ENCODE measurements around the gene S1PR1. TPM values are rescaled to one million over a fixed set of nuclear protein-coding genes. Genes with fewer than 3 reads are reported as not detected.
A peak's percentile ranks its signal among the peaks of the same experiment; 100 is the strongest.
"Not testable (repeated sequence)": the region's sequence is repeated elsewhere in the genome, so short reads cannot be mapped to it uniquely, and the experiment has no call there.

Gene S1PR1
- total RNA-seq, 1 donor from 2014 or later: 54.9 TPM

- DNase-seq: no peak
- H3K36me3 ChIP-seq: no peaks in the 10 kb centered on the region
- H3K27ac ChIP-seq (replicated peaks): no peak overlapping the region
- H3K9me3 ChIP-seq (replicated peaks): no peaks in the 10 kb centered on the region
- H3K4me3 ChIP-seq: no peak overlapping the region
- H3K4me1 ChIP-seq: peaks cover 13% of the 10 kb centered on the region
- intact Hi-C loops (cut with micrococcal nuclease): no loop called here
- no peak for TF ChIP-seq CTCF (IDR thresholded peaks at IDR 0.05; ENCODE audit: borderline replicate concordance)
- no peaks in the 10 kb centered on the region for H3K27me3 ChIP-seq (ENCODE audit: low read depth)
Observed at GRCh38 chr1:101220906-101221305, 15.9 kb upstream of the S1PR1 start.

- Histone ChIP-seq H3K4me3 (no peak overlapping the region), H3K9me3 (replicated peaks) (no peaks in the 10 kb centered on the region), H3K27ac (replicated peaks) (no peak overlapping the region), H3K4me1 (peaks cover 11% of the 10 kb centered on the region), H3K27me3 (ENCODE audit: low read depth) (no peaks in the 10 kb centered on the region), H3K36me3 (no peaks in the 10 kb centered on the region)
- no peak for TF ChIP-seq CTCF (IDR thresholded peaks at IDR 0.05; ENCODE audit: borderline replicate concordance)
- intact Hi-C loops (cut with micrococcal nuclease): no loop called here
- DNase-seq: no peak
Observed at GRCh38 chr1:101221945-101222429, 14.8 kb upstream of the S1PR1 start.

GRCh38 chr1:101227837-101228236 lies 9.0 kb upstream of the S1PR1 start:
- H3K4me3 ChIP-seq: no peak overlapping the region
- H3K4me1 ChIP-seq: no peaks in the 10 kb centered on the region
- no peaks in the 10 kb centered on the region for H3K27me3 ChIP-seq (ENCODE audit: low read depth)
- peaks cover 7% of the 10 kb centered on the region for H3K9me3 ChIP-seq (replicated peaks)
- H3K27ac ChIP-seq (replicated peaks): no peak overlapping the region
- H3K36me3 ChIP-seq: no peaks in the 10 kb centered on the region
- intact Hi-C loops (cut with micrococcal nuclease): no loop called here
- no peak for TF ChIP-seq CTCF (IDR thresholded peaks at IDR 0.05; ENCODE audit: borderline replicate concordance)
- DNase-seq: no peak

- TF ChIP-seq CTCF (IDR thresholded peaks at IDR 0.05; ENCODE audit: borderline replicate concordance): no peak
- Histone ChIP-seq H3K27ac (replicated peaks) (no peak overlapping the region), H3K4me3 (no peak overlapping the region), H3K9me3 (replicated peaks) (peaks cover 7% of the 10 kb centered on the region), H3K4me1 (peaks cover 4% of the 10 kb centered on the region), H3K27me3 (ENCODE audit: low read depth) (no peaks in the 10 kb centered on the region), H3K36me3 (no peaks in the 10 kb centered on the region)
- intact Hi-C loops (cut with micrococcal nuclease): no loop called here
- DNase-seq: no peak
Observed at GRCh38 chr1:101228424-101229134, 8.2 kb upstream of the S1PR1 start.

GRCh38 chr1:101232182-101232581 lies 4.6 kb upstream of the S1PR1 start:
- H3K27me3 ChIP-seq (ENCODE audit: low read depth); H3K27ac ChIP-seq (replicated peaks); DNase-seq; intact Hi-C loops (cut with micrococcal nuclease); H3K9me3 ChIP-seq (replicated peaks); H3K4me3 ChIP-seq; H3K36me3 ChIP-seq: not testable (repeated sequence)
- H3K4me1 ChIP-seq: peaks cover 34% of the 10 kb centered on the region

- Histone ChIP-seq H3K36me3 (no peaks in the 10 kb centered on the region), H3K4me3 (no peak overlapping the region), H3K27ac (replicated peaks) (peak overlapping the region; percentile 98), H3K27me3 (ENCODE audit: low read depth) (no peaks in the 10 kb centered on the region), H3K4me1 (peaks cover 47% of the 10 kb centered on the region), H3K9me3 (replicated peaks) (peaks cover 7% of the 10 kb centered on the region)
- intact Hi-C loops (cut with micrococcal nuclease): no loop called here
- DNase-seq: no peak
- TF ChIP-seq CTCF (IDR thresholded peaks at IDR 0.05; ENCODE audit: borderline replicate concordance): no peak
Observed at GRCh38 chr1:101233495-101233894, 3.3 kb upstream of the S1PR1 start.

Measured in left ventricle myocardium inferior (tissue), 1 donor.